ENCODE data around the gene IL1R1.

IL1R1 gene

GRCh38 chr2:102204638-102205037 is 62.1 kb downstream of the IL1R1 start:
- no peak for DNase-seq (ENCODE audit: low spot score)

GRCh38 chr2:102206666-102207341 is 64.3 kb downstream of the IL1R1 start:
- DNase-seq (ENCODE audit: low spot score) = no peak

- DNase-seq (ENCODE audit: low spot score) = no peak
Observed at GRCh38 chr2:102208774-102209173, 66.2 kb downstream of the IL1R1 start.

GRCh38 chr2:102209474-102209873 is 66.9 kb downstream of the IL1R1 start:
- DNase-seq (ENCODE audit: low spot score) = no peak

- DNase-seq (ENCODE audit: low spot score) = no peak
Observed at GRCh38 chr2:102217032-102217431, 74.5 kb downstream of the IL1R1 start.

- DNase-seq (ENCODE audit: low spot score) = no peak
Observed at GRCh38 chr2:102224824-102225739, 82.5 kb downstream of the IL1R1 start.

- no peak for DNase-seq (ENCODE audit: low spot score)
Observed at GRCh38 chr2:102226171-102226570, 83.6 kb downstream of the IL1R1 start.

- no peak for DNase-seq (ENCODE audit: low spot score)
Observed at GRCh38 chr2:102226612-102227391, 84.3 kb downstream of the IL1R1 start.

- DNase-seq (ENCODE audit: low spot score) = no peak
Observed at GRCh38 chr2:102229141-102229769, 86.7 kb downstream of the IL1R1 start.

All from SW480 (cell line).